ENCODE results near the gene EXOC8. TPM values are rescaled to one million over a fixed set of nuclear protein-coding genes. Genes with fewer than 3 reads are reported as not detected.

EXOC8 gene
- total RNA-seq, 2 donors from 2014 or later, result 17.2 to 19.2 TPM

GRCh38 chr1:231319080-231319479 lies 18.6 kb downstream of the EXOC8 start:
- no peak for ATAC-seq (replicated peaks in 1 of 2)
- Mint-ChIP-seq H3K4me3 (no peak overlapping the region), H3K9me3 (no peaks in the 10 kb centered on the region), H3K27ac (no peak overlapping the region), H3K4me1 (ENCODE audit: low read depth) (no peaks in the 10 kb centered on the region), H3K27me3 (ENCODE audit: low read depth) (no peaks in the 10 kb centered on the region), H3K36me3 (ENCODE audit: insufficient read depth in 2 of 2) (no peaks in the 10 kb centered on the region)
- no peak for DNase-seq

GRCh38 chr1:231318568-231318967 lies 19.1 kb downstream of the EXOC8 start:
- no peak for ATAC-seq (replicated peaks in 1 of 2)
- H3K27me3 Mint-ChIP-seq (ENCODE audit: low read depth), result no peaks in the 10 kb centered on the region
- DNase-seq, result no peak
- no peaks in the 10 kb centered on the region for H3K36me3 Mint-ChIP-seq (ENCODE audit: insufficient read depth in 2 of 2)
- H3K4me1 Mint-ChIP-seq (ENCODE audit: low read depth), result no peaks in the 10 kb centered on the region
- no peak overlapping the region for H3K27ac Mint-ChIP-seq
- H3K4me3 Mint-ChIP-seq, result no peak overlapping the region
- no peaks in the 10 kb centered on the region for H3K9me3 Mint-ChIP-seq

- H3K9me3 Mint-ChIP-seq, result no peaks in the 10 kb centered on the region
- no peaks in the 10 kb centered on the region for H3K36me3 Mint-ChIP-seq (ENCODE audit: insufficient read depth in 2 of 2)
- DNase-seq (no peak), ATAC-seq (replicated peaks in 1 of 2) (no peak)
- H3K4me3 Mint-ChIP-seq, result no peak overlapping the region
- H3K4me1 Mint-ChIP-seq (ENCODE audit: low read depth), result no peaks in the 10 kb centered on the region
- H3K27me3 Mint-ChIP-seq (ENCODE audit: low read depth), result no peaks in the 10 kb centered on the region
- no peak overlapping the region for H3K27ac Mint-ChIP-seq
These were observed 19.7 kb downstream of the EXOC8 start for GRCh38 chr1:231318015-231318355.

GRCh38 chr1:231317306-231318014 lies 20.2 kb downstream of the EXOC8 start:
- Mint-ChIP-seq H3K36me3 (ENCODE audit: insufficient read depth in 2 of 2) (no peaks in the 10 kb centered on the region), H3K27me3 (ENCODE audit: low read depth) (no peaks in the 10 kb centered on the region), H3K27ac (no peak overlapping the region), H3K9me3 (no peaks in the 10 kb centered on the region), H3K4me3 (no peak overlapping the region), H3K4me1 (ENCODE audit: low read depth) (no peaks in the 10 kb centered on the region)
- no peak for DNase-seq
- no peak for ATAC-seq (replicated peaks in 1 of 2)

GRCh38 chr1:231315887-231316286 lies 21.8 kb downstream of the EXOC8 start:
- H3K36me3 Mint-ChIP-seq (ENCODE audit: insufficient read depth in 2 of 2), result no peaks in the 10 kb centered on the region
- H3K4me1 Mint-ChIP-seq (ENCODE audit: low read depth), result no peaks in the 10 kb centered on the region
- no peak overlapping the region for H3K4me3 Mint-ChIP-seq
- H3K27ac Mint-ChIP-seq, result no peak overlapping the region
- DNase-seq (peak; percentile 58 to 60), ATAC-seq (replicated peaks in 1 of 2) (peak; percentile 85 to 86)
- no peaks in the 10 kb centered on the region for H3K27me3 Mint-ChIP-seq (ENCODE audit: low read depth)
- H3K9me3 Mint-ChIP-seq, result no peaks in the 10 kb centered on the region

GRCh38 chr1:231313661-231314060 lies 24.0 kb downstream of the EXOC8 start:
- Mint-ChIP-seq H3K4me3 (no peak overlapping the region), H3K4me1 (ENCODE audit: low read depth) (no peaks in the 10 kb centered on the region), H3K9me3 (no peaks in the 10 kb centered on the region), H3K27ac (no peak overlapping the region), H3K36me3 (ENCODE audit: insufficient read depth in 2 of 2) (no peaks in the 10 kb centered on the region), H3K27me3 (ENCODE audit: low read depth) (no peaks in the 10 kb centered on the region)
- ATAC-seq (replicated peaks in 1 of 2), result no peak
- DNase-seq, result no peak

- Mint-ChIP-seq H3K27me3 (ENCODE audit: low read depth) (no peaks in the 10 kb centered on the region), H3K4me3 (no peak overlapping the region), H3K4me1 (ENCODE audit: low read depth) (no peaks in the 10 kb centered on the region), H3K9me3 (no peaks in the 10 kb centered on the region), H3K27ac (no peak overlapping the region), H3K36me3 (ENCODE audit: insufficient read depth in 2 of 2) (no peaks in the 10 kb centered on the region)
- no peak for ATAC-seq (replicated peaks in 1 of 2)
- no peak for DNase-seq
These were observed 25.2 kb downstream of the EXOC8 start for GRCh38 chr1:231312432-231312788.

- Mint-ChIP-seq H3K27me3 (ENCODE audit: low read depth) (no peaks in the 10 kb centered on the region), H3K27ac (no peak overlapping the region), H3K4me3 (no peak overlapping the region), H3K36me3 (ENCODE audit: insufficient read depth in 2 of 2) (no peaks in the 10 kb centered on the region), H3K4me1 (ENCODE audit: low read depth) (no peaks in the 10 kb centered on the region), H3K9me3 (no peaks in the 10 kb centered on the region)
- ATAC-seq (replicated peaks in 1 of 2), result no peak
- no peak for DNase-seq
These were observed 25.8 kb downstream of the EXOC8 start for GRCh38 chr1:231311720-231312431.

- no peak for DNase-seq
- Mint-ChIP-seq H3K4me1 (ENCODE audit: low read depth) (no peaks in the 10 kb centered on the region), H3K27ac (no peak overlapping the region), H3K27me3 (ENCODE audit: low read depth) (no peaks in the 10 kb centered on the region), H3K9me3 (peaks cover 0 to 2% of the 10 kb centered on the region in 2 donors), H3K4me3 (no peak overlapping the region), H3K36me3 (ENCODE audit: insufficient read depth in 2 of 2) (no peaks in the 10 kb centered on the region)
- no peak for ATAC-seq (replicated peaks in 1 of 2)
These were observed 27.2 kb downstream of the EXOC8 start for GRCh38 chr1:231310391-231310934.

GRCh38 chr1:231301990-231302389 lies 35.7 kb downstream of the EXOC8 start:
- H3K27me3 Mint-ChIP-seq (ENCODE audit: low read depth), result no peaks in the 10 kb centered on the region
- H3K4me3 Mint-ChIP-seq, result no peak overlapping the region
- no peaks in the 10 kb centered on the region for H3K36me3 Mint-ChIP-seq (ENCODE audit: insufficient read depth in 2 of 2)
- no peak for DNase-seq
- H3K27ac Mint-ChIP-seq, result no peak overlapping the region
- peaks cover 0 to 2% of the 10 kb centered on the region in 2 donors for H3K9me3 Mint-ChIP-seq
- ATAC-seq (replicated peaks in 1 of 2), result no peak
- H3K4me1 Mint-ChIP-seq (ENCODE audit: low read depth), result no peaks in the 10 kb centered on the region

- H3K9me3 Mint-ChIP-seq, result no peaks in the 10 kb centered on the region
- DNase-seq (no peak), ATAC-seq (replicated peaks in 1 of 2) (no peak)
- no peak overlapping the region for H3K4me3 Mint-ChIP-seq
- no peaks in the 10 kb centered on the region for H3K4me1 Mint-ChIP-seq (ENCODE audit: low read depth)
- no peaks in the 10 kb centered on the region for H3K36me3 Mint-ChIP-seq (ENCODE audit: insufficient read depth in 2 of 2)
- H3K27ac Mint-ChIP-seq, result no peak overlapping the region
- H3K27me3 Mint-ChIP-seq (ENCODE audit: low read depth), result no peaks in the 10 kb centered on the region
These were observed 41.7 kb downstream of the EXOC8 start for GRCh38 chr1:231295938-231296337.

- Mint-ChIP-seq H3K4me3 (no peak overlapping the region), H3K9me3 (no peaks in the 10 kb centered on the region), H3K36me3 (ENCODE audit: insufficient read depth in 2 of 2) (no peaks in the 10 kb centered on the region), H3K27me3 (ENCODE audit: low read depth) (no peaks in the 10 kb centered on the region), H3K27ac (no peak overlapping the region), H3K4me1 (ENCODE audit: low read depth) (no peaks in the 10 kb centered on the region)
- DNase-seq (no peak), ATAC-seq (replicated peaks in 1 of 2) (no peak)
These were observed 51.0 kb downstream of the EXOC8 start for GRCh38 chr1:231286603-231287002.

- no peak overlapping the region for H3K27ac Mint-ChIP-seq
- no peak for DNase-seq
- H3K4me3 Mint-ChIP-seq, result no peak overlapping the region
- H3K36me3 Mint-ChIP-seq (ENCODE audit: insufficient read depth in 2 of 2), result peaks cover 0 to 1% of the 10 kb centered on the region in 2 donors
- no peaks in the 10 kb centered on the region for H3K4me1 Mint-ChIP-seq (ENCODE audit: low read depth)
- H3K27me3 Mint-ChIP-seq (ENCODE audit: low read depth), result no peaks in the 10 kb centered on the region
- no peak for ATAC-seq (replicated peaks in 1 of 2)
- no peaks in the 10 kb centered on the region for H3K9me3 Mint-ChIP-seq
These were observed 53.2 kb downstream of the EXOC8 start for GRCh38 chr1:231284441-231284840.

All from activated T-cell treated with anti-CD3 and anti-CD28 coated beads, Interleukin-2, amount 50 U/mL, for 72 hours (primary cell).